Amygdala (tissue), 56 donors: ENCODE measurements around the gene ID1.
"Not testable (repeated sequence)": the region's sequence is repeated elsewhere in the genome, so short reads cannot be mapped to it uniquely, and the experiment has no call there.

Source experiments
- DNase-seq, 56 donors: peaks; one replicate each; lab custom pipeline; 2025; lab: John Stamatoyannopoulos, UW

Gene ID1

DNA sequence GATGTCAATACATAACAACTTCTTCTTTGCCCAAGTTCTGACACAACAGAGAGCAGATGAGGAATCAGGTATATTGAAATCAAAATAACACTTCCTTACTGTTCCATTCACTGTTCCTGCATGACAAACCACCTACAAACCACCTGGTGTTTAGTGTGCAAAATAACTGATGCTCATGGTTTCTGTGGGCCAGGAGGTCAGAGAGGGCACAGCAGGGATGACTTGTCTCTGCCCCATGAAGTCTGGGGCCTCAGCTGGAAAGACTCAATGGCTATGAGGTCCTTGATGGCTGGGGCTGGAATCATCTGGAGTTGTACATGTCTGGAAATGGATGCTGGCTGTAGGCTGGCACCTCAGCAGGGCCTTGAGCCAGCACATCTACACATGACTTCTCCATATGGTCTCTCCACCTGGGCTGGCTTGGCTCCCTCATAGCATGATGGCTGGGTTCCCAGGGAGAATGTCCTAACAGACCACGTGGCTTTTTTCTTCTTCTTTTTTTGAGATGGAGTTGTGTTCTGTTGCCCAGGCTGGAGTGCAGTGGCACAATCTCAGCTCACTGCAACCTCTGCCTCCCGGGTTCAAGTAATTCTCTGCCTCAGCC is 25.2 kb downstream of the ID1 start:
- DNase-seq, result no peak

DNA sequence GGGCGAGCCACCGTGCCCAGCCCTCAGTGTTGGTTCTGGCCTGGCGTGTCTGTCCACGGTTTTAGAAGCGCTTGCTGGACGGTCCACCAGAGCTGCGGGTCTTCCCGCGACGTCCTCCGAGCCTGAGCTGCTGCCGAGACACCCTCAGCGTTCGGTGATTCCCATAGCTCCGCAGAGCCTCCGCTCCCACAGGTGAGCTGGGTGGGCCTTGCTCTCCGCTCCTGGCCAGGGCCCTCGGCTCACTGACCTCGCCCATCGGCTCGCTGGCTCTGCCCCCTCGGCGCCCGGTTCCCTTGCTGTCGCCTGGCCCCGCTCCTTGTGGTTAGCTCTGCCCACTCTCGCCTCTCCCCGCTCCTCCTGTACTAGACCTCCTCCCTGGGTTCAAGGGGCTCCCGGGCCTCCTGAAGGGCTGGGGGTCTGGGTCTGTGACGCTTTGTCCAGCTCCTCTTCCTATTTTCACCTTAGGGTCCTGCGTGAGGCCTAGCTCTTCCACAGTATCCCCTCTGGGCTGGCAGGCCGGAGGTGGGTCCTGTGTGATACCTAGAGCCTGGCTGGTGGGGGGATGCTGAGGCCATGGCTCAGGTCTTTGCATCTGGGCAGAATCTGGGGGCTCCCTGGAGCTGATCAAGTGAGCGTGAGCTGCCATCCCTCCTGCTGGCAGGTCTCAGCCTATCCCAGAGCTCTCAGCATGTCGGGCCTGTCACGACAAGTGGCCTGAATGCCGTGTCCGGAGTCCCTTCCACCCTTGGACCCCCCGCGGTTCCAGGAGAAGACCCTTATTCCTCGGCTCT is 27.7 kb downstream of the ID1 start:
- no peak for DNase-seq

DNA sequence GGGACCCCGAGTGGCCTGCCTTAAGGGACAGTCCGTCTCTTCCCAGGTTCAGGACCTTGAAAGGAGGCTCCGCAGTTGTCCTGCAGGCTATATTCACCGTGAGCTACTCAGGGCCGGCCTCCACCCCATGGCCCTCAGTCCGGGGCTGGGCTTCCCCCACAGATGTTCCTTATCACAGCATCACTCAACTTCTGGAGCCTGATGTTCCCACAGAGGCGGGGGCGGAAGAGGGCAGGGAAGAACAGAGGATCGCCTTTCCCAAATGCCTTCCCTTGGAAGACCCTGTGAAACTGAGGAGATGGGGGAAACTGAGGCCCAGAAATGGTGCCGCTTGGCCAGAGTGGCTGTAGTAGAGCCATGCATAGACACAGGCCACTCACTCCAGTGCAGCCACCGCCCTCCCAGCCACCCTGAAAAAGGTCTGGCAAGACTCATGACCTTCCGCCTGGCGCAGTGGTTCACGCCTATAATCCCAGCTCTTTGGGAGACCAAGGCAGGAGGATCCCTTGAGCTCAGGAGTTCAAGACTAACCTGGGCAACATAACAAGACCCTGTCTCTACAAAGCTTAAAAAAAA is 28.3 kb downstream of the ID1 start:
- no peak for DNase-seq

DNA sequence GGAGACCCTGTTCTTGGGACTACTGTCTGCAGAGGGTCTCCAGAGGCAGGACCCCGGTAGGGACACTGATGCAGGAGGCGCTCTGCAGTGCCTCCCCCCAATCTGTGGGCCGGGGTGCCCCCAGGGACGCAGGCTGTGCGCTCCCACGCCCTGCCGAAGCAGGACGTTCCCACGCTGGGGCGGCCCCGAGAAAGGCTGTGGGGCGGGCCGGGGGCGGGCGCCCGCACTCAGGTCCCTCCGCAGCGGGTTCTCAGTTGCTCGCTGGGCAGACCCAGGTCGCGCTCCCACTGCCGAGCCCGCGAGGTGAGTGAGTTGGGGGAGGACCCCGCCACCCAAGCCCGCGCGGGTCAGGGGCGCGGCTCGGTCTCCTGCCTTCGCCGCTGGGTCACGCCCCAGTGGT is 32.6 kb downstream of the ID1 start, which contains the start of gene COX4I2:
COX4I2 (plus strand) TSS at position 253 of the 400 bp plus-strand sequence. CDS start 1,106 bp downstream, outside the sequence.
- DNase-seq, result no peak

DNA sequence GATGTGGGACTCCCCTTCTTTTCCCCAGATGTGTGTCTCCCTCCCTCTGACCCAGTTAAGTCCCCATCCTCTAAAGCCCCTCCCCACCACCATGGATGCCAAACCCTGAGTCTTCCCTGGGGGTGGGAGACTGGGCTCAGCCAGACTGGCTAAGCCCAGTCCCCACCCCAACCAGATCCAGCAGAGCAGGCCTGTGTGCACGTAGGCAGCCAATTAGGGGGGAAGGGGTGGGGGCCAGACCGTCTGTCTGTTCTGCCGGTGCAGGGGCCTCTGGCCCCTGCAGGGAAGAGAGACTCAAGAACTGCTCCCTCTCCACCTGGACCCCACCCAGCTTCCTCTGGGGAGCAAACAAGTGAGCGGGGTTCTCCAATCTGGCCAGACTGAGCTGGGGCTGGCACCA is 33.2 kb downstream of the ID1 start:
- no peak for DNase-seq

DNA sequence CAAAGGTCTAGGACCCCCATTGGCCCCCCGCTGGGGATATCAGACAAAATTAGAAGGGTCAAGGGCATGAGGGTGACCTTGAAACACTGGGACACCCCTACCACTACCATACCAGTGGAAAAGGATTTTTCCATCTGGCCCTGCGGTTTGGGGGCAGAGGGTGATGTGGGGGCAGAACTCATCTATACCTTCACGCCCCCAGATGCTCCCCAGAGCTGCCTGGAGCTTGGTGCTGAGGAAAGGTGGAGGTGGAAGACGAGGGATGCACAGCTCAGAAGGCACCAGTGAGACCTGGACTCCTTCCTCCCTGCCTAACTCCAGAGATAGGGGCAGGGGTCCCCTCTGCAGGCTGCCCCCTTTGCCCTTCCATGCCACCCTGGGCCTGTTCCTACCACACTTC is 33.7 kb downstream of the ID1 start:
- DNase-seq, result no peak

DNA sequence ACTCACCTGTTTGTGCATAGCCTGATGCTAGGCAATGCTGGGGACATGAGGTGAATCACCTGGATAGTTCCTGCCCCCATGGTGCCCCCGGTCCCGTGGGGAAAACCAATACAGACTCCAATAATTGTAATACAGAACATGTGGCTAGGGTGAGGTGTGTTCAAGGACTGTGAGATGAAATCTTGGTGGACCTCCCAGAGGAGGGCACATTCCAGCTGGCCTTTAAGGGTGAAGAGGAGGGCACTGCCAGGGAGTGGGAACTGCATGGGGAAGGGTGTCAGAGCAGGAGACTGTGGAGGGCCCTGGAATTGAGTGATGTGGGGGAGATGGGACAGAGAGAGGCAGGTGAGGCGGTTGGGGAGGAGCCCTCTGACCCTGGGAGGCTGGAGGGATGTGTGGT is 35.2 kb downstream of the ID1 start:
- DNase-seq, result no peak

DNA sequence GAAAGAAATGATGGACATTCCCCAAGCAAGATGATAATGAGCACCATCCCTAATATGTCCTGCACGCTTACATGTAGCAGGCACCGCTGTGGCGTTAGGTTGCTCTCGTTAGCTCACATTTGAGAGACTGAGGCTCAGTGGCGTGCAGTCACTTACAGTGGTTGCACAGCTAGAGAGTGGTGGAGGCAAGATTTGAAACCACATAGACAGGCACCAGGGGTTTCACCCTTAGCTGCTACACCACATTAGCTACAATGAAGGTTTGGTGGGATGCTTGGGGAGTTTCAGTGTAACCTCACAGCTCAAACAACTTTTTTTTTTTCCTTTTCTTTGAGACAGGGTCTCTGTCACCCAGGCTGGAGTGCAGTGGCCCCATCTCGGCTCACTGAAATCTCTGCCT is 36.3 kb downstream of the ID1 start:
- no peak for DNase-seq

DNA sequence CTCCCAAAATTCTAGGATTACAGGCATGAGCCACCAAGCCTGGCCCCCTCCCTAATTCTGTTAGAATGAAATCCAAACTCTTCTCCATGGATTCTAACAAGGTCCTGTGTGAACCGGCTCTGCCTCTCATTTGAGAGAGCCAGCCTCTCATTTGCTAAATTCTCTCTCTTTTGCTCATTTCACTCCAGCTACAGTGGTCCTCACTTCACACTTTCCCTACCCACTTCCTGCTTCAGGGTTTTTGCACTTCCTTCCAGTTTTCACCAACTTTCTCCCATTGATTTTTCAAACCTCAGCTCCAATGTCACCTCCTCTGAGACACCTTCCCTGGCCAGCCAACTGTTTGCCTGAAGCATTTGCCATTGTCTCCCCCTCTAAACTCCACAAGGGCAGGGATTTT is 37.7 kb downstream of the ID1 start:
- DNase-seq, result no peak

DNA sequence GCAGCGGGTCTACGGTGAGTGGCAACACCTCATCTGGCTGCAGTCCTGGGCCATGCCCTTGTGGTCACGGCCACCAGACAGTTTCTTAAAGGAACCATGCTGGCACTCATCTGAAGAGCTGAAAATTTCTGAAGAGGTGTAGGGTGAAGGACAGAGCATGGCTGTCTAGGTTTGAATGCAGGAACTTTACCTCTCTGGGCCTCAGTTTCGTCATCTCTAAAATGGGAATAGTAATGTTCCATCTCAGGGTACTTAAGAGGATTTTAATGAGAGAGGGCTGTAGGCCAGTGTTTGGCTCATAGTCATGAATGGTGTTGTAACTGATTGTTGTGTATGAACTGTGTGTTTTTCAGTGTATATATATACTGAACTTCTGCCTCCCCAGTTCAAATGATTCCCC is 38.4 kb downstream of the ID1 start:
- no peak for DNase-seq

DNA sequence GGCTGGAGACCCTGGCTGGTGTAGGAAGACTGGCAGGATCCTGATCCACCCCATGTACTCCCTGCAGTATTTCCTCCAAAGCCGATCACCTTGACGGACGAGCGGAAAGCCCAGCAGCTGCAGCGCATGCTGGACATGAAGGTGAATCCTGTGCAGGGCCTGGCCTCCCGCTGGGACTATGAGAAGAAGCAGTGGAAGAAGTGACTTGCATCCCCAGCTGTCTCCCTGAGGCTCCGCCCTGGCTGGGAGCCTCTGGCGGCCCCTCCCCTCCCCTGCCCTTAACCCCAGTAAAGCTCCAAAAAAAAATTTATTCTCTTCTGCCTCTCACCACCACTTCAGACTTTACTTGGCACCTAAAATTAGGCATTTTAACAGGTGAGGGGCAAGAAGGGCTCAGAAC is 39.6 kb downstream of the ID1 start:
- DNase-seq, result no peak

DNA sequence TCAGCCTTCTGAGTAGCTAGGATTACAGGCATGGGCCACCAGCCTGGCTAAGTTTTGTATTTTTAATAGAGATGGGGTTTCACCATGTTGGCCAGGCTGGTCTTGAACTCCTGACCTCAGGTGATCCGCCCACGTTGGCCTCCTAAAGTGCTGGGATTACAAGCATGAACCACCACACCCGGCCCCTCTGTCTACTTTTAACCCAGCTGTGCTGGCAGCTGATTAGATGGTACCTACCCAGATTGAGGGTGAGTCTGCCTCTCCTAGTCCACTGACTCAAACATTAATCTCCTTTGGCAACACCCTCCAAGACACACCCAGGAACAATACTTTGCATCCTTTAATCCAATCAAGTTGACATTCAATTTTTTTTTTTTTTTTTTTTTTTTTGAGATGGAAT is 43.0 kb downstream of the ID1 start:
- DNase-seq, result not testable (repeated sequence)

DNA sequence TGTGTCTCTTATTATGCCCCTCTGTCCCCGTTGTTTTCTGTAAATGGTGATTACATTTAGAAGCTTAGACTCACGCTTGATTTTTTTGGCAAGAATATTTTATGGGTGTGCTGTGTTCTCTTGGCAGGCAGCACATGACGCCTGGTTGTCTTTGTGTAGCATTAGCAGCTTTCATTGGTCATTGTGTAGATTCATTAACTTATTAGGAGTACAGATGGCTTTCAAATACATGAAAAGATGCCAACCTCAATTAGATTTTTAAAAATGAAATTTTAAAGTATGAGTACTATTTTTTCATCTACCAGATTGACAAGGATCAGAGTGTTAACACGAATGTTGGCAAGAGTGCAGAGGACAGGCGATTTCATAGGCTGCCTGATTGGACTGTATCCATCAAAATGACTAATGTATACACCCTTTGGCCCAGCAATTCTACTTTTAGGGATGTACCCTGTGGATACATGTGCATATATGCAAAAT is 47.9 kb downstream of the ID1 start:
- DNase-seq, result peak in 2 of 56 donors; percentile 5 to 7

DNA sequence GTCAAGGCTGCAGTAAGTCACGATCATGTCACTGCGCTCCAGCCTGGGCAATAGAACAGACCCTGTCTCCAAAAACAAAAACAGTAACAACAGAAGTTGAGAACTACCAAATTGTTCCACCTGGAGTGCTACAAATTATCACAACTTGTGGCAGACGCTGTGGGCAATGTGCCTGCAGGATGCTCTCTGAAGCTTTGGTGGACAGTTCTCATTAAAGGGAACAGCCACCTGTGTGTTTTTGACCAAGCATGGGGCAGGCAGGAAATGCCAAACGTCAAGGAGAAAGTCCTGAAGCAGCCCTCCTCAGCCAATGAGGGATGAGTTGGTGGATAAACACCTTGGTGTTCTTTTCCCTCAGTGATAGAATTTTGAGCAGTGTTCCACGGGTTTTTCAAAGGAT is 48.5 kb downstream of the ID1 start:
- no peak for DNase-seq

DNA sequence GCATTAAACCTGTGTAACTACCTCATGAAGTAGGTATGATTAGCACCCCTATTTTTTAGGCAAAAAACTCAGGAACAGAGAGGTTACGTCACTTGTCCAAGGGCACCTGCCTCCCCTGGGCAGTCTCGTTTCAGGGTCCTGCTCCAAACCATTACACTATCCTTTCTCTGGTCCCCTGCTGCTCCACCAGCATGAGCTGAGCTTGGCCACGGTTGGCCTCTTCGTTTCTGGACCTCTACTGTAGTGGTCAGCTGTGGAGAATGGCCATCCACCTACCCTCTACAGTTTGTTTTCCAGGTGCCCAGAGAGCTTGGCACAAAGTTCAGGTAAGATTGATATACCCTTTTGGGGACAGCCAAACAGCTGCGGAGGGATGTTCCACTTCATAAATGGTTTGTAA is 49.4 kb downstream of the ID1 start:
- no peak for DNase-seq
